ENCODE data around the gene DZIP1L.

The DZIP1L gene

GRCh38 chr3:138068046-138068445 lies 47.4 kb downstream of the DZIP1L start:
- no peak for DNase-seq (ENCODE audit: low read depth)

DNA sequence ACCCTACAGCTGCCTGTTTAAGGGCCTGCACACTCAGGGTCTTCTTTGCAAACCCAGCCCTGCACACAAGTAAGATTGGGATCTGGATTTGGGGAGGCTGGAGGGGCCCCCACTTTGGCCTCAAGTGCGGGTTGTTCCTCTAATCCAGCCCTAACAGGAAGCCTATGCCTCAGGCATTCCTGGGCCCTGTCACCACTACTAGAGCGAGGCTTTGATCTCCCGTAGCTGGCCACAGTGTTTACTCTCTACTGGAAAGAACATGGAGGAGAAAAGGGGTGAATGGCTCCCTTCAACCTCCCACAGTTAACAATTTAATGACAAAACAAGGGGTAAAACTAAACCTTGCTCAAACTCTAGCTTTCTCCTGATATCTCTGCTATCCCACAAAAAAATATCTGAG lies 48.4 kb downstream of the DZIP1L start:
- DNase-seq (ENCODE audit: low read depth), result no peak

DNA sequence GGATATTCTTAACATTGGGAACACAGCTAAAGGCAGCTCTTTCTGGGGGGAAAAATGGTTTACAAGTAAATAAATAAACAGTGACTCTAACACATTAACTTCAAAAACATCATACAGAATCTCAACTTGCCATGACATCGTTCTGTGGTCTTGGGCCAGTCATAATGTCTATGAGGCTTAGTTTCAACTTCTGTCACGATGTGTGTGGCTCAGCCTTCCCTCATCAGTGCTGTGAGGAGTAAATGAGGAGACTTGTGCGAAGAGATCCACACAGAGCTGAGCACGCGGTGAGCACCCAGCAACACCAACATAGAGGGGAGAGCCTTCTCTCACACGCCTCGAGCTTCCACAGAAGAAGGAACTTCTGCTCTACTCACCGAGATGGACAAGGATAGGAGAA lies 49.0 kb downstream of the DZIP1L start:
- no peak for DNase-seq (ENCODE audit: low read depth)

DNA sequence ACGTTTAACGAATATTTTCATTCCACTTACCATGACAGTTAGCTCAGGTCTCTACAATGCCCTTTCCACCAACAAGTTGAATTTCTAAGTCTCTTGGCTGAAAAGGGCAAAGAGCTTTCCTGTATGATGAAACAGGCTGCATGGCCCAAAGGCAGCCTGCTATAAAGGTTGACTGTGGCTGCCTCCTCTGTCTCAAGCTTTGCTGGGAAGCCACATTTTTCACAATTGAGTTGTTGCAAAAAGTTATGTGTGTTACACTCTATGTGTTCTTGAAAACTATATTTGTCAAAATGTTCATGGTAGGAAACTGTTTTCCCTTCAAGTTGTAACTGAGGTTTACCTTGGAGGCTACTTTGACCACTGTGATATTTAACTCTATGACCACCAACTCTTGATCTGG lies 49.5 kb downstream of the DZIP1L start:
- DNase-seq (ENCODE audit: low read depth), result no peak

DNA sequence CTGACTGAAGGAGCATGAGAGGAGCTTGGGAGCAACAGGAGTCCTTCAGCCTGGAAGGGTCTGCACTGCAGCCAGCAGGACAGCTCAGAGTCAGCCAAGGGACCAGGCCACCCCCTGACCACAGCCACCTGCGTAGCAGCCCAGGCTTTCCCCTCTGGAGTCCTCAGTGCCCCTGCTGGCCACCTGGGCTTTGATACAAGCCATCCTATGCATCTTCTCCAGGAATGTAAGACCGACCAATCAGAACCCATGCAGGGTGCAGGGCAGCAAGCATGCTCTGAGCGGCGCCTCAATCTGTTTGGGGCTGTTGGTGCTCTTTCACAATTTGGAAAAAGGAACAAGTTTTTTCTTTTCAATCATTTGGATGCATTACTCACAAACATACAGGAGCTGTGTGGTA lies 52.0 kb downstream of the DZIP1L start:
- no peak for DNase-seq (ENCODE audit: low read depth)

DNA sequence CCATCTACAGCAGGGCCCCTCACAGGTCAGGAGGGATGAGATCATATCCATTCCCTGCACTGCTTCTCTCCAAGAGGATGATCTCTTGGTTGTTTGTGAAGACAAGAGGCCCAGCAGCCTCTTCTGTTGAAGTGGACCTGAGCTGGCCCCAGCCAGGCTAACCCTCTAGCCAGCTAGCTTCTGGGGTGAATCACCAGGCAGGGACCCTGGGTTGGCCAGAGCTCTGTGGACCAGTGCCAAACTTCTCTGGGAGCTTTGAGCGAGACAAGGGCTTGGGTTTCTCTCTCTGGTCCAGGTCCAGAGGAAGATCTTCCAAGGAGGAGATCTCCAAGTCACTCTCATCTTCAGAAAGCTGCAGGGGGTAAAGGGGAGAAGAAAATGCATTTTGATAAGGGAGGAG lies 52.8 kb downstream of the DZIP1L start:
- DNase-seq (ENCODE audit: low read depth), result peak; percentile 64

- DNase-seq (ENCODE audit: low read depth), result no peak
These were observed 53.4 kb downstream of the DZIP1L start for GRCh38 chr3:138062037-138062436.

- no peak for DNase-seq (ENCODE audit: low read depth)
These were observed 54.6 kb downstream of the DZIP1L start for GRCh38 chr3:138060792-138061191.

- DNase-seq (ENCODE audit: low read depth), result peak; percentile 45
These were observed 56.1 kb downstream of the DZIP1L start for GRCh38 chr3:138059261-138059660.

DNA sequence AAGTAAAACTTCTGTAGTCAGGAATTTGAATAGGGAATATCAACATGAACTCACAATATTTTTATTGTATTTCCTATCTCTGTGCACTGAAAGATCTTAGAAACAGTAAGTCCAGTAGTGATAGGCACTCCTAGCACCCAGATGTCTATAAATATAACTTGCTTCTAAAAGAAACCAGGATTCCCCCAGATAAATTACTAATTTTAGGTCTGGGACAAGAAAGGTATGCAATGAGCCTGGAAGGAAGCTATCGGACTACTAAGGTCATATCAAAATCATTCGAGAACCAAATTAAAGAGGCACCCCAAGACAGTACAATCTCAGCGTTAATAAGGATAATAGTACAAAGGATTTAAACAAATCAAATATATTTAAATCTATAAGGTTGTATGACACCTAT lies 58.0 kb downstream of the DZIP1L start:
- no peak for DNase-seq (ENCODE audit: low read depth)

GRCh38 chr3:138054057-138054456 lies 61.4 kb downstream of the DZIP1L start:
- no peak for DNase-seq (ENCODE audit: low read depth)

- DNase-seq (ENCODE audit: low read depth), result peak; percentile 21
These were observed 63.2 kb downstream of the DZIP1L start for GRCh38 chr3:138051947-138052802.

DNA sequence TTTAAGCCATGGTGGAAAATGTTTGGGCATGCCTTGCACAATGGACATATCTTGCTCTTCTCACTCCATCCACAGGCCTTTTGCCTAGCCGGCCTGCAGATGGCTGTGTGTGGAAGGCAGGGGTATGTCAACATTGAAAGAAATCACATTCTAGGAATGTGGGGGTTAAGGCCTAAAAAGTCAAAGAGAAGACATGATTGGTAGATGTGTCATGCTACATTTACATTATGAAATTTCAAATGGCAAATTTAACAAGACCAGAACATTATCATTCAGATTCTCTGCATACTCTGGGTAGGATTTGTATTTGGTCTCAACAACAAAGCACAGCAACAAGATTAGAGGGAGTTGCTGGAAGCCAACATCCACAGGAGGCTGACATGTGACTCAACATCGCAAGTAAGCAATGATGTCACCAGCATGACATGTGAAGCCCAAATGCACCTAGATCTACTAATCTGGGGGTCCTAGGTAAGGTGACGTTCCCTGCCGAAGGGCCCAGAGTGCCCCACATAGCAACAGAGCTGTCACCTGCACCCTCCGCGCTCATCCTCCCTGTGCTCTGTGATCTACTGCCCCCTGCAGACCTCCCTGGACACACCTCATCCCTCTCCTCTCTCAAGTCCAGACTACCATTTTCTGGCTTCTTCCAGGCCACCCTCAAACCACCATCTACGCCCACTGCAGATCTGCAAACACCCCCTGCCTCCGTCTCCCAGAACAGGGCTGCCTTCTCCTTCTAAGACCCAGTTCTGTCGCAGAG lies 66.1 kb downstream of the DZIP1L start:
- peak; percentile 72 for DNase-seq (ENCODE audit: low read depth)

DNA sequence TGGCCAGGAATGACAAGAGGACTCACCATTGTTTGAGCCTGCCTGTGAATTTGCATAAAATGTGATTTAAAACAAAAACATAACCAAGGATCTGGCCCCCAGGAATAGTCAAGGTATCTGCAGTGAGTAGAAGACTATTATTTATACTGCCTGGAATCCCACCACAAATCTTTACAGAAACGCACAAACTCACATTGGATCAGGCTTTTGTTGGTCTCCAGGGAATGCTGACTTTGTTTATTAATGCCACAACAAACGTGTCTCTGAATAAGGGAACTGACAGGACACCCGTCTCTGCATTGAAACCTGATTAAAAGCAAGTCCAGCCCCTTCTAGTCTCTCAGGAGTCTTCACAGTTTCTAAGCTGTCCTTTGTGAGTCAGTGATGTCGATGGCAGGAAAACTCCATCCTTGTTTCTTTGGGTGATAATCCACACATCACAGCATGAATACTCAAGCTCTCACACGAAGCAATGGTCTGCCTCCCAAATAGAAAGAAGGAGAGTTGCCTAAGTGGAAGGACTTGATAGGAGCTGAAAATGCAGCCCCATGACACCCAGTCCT lies 67.7 kb downstream of the DZIP1L start:
- no peak for DNase-seq (ENCODE audit: low read depth)

GRCh38 chr3:138046955-138047354 lies 68.5 kb downstream of the DZIP1L start:
- DNase-seq (ENCODE audit: low read depth), result no peak

DNA sequence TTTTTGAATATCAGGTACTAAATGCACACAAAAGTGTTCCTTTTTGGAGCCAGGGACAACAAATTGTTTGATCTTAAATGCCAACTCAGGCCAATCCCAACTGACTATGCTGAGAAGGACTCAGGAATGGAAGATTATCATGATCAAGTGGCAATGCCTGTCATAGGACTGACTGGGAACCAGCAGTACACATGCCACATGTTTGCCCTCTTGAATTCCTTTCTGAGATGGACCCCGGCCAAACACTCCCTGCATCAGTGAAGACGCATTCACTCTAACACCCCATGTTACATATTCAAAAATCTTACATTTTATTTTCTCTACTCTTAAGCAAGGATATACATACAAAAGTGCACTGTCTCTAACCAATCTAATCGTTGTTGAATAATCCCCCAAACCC lies 69.3 kb downstream of the DZIP1L start:
- no peak for DNase-seq (ENCODE audit: low read depth)

DNA sequence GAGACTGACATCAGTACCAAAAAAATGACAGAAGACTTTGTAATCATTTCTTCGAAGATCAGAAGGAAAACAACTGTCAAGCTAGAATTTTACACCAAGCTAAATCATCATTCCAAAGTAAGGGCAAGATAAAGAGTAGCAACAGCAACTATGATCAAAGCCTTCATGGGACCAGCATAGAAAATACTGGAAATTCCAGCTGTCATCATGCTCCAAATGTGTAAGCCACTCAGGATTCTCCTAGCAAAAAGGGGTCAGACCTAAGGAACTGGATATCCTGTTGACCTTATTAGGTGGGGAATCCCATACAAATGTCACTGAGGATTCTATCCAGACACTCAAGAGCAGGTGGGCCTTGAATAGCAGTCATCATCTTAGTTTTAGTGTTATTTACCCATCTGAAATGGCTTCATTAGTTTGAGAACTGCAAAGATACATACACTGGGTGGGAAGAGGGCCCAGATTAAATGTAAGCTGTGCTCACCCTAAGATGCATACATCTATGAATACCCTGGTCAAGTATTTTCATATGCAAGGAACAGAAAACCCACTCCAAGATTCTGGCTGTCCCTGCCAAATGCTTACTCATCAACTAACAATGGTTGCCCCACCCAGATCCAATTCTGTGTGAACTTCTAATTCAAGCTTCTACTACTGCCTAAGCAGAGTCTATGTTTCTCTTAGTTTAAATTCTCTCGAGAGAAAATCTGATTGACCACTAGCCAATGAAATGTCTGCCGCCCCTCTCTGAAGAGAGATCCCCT lies 72.0 kb downstream of the DZIP1L start:
- DNase-seq (ENCODE audit: low read depth), result peak; percentile 62

GRCh38 chr3:138042043-138042442 lies 73.4 kb downstream of the DZIP1L start:
- DNase-seq (ENCODE audit: low read depth), result peak; percentile 52

DNA sequence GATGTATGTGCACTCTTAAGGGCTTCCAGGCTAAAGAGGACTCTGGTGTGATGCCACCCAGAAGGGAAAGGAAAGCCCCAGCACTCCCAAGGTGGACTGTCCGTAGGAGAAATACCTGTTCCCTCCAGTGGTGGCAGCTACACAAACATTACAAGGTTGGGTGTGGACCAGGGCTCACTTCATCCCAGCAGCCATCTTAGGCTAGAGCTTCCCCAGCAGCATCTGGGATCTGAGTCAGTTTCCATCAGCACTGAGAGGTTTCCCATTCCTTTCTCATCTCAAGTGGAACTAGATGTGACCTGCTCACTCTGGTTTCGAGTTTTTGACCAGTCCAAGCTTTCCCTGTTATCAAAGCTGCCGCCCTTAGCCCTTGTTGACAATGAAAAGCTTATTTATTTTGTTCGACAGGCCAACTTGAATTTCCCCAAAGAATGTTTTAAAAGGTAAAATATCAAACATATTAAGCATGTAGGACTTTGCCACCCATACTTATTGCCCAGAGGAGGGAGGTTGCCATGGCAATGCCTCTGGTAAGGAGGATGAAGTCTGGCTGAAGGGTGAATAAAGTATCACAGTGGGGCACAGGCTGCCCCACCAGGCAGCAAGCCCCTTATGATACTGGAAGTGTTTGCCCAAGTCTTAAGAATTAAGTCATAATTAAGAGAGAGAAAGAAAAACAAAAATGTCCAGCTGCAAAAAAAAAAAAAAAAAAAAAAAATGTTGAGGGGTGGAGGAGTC lies 76.5 kb downstream of the DZIP1L start:
- DNase-seq (ENCODE audit: low read depth), result no peak

DNA sequence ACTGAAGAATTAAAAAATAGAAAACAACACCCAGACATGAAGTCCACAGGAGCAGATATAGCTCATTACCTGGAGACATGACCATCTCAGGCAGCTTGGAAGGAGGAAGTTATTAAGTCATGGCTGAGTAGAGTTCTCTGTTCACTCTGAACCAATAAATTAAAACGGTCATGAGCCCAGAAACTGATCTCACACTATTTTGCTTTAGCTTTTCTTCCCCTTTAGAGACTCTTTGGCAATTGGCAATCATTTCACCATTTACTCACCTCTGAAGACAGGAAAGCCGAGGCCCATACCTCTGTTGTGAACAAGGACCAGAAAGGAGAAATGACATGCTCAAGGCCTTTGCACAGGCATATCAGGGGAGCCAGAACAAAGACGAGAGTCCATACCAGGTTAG lies 78.8 kb downstream of the DZIP1L start:
- DNase-seq (ENCODE audit: low read depth), result no peak

GRCh38 chr3:138034918-138035317 lies 80.5 kb downstream of the DZIP1L start:
- no peak for DNase-seq (ENCODE audit: low read depth)

All from fibroblast of gingiva (primary cell).